GM19438 (cell line): ENCODE measurements around the gene OTOA.
"Not testable (repeated sequence)": the region's sequence is repeated elsewhere in the genome, so short reads cannot be mapped to it uniquely, and the experiment has no call there.

Experiments
- ATAC-seq: cut with Tn5 transposase; IDR thresholded peaks from one replicate; pipeline ENCODE4 v1.9.1; 2021; ENCODE audit warnings: low read depth; ENCODE audit not compliant: unreplicated experiment

Gene OTOA

GRCh38 chr16:21663889-21664647, at the start of gene OTOA:
Gene OTOA (plus strand): TSS chr16:21663968. CDS start chr16:21678515, 14,547 bp downstream.
- no peak for ATAC-seq

GRCh38 chr16:21614896-21615295, 48.9 kb upstream of the OTOA start:
- ATAC-seq: no peak

GRCh38 chr16:21617607-21618006, 46.2 kb upstream of the OTOA start:
- ATAC-seq: no peak

- no peak for ATAC-seq
Measured at GRCh38 chr16:21618281-21618680, 45.5 kb upstream of the OTOA start.

- no peak for ATAC-seq
Measured at GRCh38 chr16:21619765-21620425, 43.9 kb upstream of the OTOA start.

- no peak for ATAC-seq
Measured at GRCh38 chr16:21620592-21620991, 43.2 kb upstream of the OTOA start.

GRCh38 chr16:21622545-21622944, 41.2 kb upstream of the OTOA start:
- ATAC-seq: no peak

GRCh38 chr16:21625026-21625425, 38.7 kb upstream of the OTOA start:
- ATAC-seq: no peak

GRCh38 chr16:21626659-21627277, 37.0 kb upstream of the OTOA start:
- ATAC-seq: no peak

GRCh38 chr16:21628121-21628726, 35.5 kb upstream of the OTOA start:
- ATAC-seq: no peak

- ATAC-seq: no peak
Measured at GRCh38 chr16:21628772-21629171, 35.0 kb upstream of the OTOA start.

- ATAC-seq: not testable (repeated sequence)
Measured at GRCh38 chr16:21629616-21630539, 33.9 kb upstream of the OTOA start.

- not testable (repeated sequence) for ATAC-seq
Measured at GRCh38 chr16:21630866-21631265, 32.9 kb upstream of the OTOA start.

GRCh38 chr16:21631376-21631775, 32.4 kb upstream of the OTOA start:
- ATAC-seq: not testable (repeated sequence)

- ATAC-seq: not testable (repeated sequence)
Measured at GRCh38 chr16:21631951-21632575, 31.7 kb upstream of the OTOA start.

- no peak for ATAC-seq
Measured at GRCh38 chr16:21634216-21634615, 29.6 kb upstream of the OTOA start.

GRCh38 chr16:21635694-21636093, 28.1 kb upstream of the OTOA start:
- not testable (repeated sequence) for ATAC-seq

GRCh38 chr16:21637032-21637968, 26.5 kb upstream of the OTOA start:
- no peak for ATAC-seq

GRCh38 chr16:21638573-21638975, 25.2 kb upstream of the OTOA start:
- ATAC-seq: no peak
